Pons (tissue), 1 donor: Measurements from ENCODE around the gene NF1.

Experiments used
- DNase-seq: peaks from one replicate; pipeline ENCODE4 v3.0.0-alpha.2; 2016; ENCODE audit warnings: low spot score

The NF1 gene

DNA sequence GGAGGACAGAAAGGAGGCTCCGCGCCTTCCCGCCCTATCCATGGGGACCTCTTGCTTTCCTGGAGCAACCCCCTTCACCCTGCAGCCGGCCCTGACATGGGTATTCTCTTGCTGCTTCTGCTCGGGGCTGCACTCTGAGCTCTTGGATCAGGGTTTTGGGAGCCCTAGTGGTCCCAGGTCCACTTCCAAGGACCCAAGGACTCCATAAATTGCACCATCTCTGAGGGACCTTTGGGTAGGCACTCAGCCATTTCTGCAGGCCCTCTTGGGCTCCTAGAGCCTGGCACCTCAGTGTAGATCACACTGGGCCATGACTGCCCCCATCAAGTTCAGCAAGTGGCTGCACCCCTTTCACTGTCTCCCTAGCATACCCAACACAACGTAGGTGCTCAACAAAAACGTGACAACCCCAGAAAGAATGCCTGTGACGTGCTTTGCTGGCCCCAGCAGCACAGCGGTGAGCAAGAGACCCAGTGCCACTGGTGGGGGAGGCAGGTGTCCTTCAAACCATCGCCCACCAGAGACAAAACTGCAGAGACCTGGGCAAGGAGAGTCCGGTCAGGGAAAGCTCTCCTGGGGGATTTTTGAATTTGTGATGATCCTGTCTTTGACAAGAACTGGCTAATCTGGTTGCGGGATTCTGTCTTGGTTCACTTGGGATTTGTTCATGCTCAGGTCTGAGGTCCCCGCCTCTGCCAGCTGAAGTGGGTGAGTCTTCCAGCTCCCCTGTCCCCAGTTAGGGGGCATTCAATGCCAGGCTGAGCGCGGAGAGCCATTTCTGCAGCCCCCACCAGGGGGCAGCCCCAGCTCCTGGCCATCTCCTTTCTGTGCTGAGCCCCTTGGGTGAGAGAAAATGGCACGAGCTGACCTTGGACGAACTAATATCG, 294.2 kb downstream of the NF1 start:
- no peak for DNase-seq

DNA sequence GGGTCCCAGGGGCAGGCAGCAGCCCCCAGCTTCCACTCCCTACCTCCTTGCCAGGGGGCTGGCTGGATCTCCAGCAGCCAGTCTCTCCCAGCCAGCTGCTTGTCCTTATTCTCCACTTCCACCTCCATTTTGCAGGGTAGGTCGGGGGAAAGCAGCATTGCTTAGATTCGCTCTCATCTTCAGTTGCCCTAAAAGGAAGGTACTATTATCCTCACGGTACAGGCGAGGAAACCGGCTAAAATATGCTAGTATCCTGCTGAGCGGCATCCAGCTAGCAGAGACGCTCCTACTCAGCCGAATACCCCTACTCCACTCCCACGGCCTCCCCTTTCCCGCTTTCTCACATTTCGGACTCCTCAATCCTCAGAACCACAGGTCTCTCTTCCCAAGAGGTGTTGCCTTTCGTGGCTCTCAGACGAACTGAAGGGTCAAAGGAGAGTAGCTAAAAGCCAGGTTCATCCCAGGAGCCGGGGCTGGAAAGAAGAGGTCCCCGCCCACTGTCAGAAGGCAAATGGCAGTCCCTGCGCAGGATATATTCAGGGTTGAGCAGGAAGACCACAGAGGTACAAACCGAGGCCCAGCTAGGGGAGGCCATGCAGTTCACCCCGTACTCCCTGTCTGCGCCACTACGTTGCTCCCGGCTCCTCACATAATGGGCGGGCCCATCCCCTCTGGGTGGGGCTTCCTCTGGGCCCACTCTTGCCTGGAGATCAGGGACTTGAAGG, 295.0 kb downstream of the NF1 start:
- DNase-seq, result no peak

DNA sequence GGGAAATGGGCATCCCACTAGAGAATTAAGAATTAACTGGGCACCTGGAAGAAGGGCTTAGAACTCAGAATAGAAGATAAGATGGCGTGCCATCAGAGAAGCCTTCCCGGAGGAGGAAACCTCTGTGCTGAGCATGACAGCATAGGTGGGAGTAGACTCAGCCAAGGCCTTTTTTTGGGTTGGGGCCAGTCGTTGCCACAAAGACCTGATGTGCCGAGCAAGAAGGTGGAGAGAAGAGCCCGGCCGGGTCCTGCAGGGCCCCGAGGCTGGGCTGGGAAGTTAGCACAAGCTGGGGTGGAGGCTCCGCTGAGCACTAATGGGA, 295.6 kb downstream of the NF1 start:
- DNase-seq, result no peak

DNA sequence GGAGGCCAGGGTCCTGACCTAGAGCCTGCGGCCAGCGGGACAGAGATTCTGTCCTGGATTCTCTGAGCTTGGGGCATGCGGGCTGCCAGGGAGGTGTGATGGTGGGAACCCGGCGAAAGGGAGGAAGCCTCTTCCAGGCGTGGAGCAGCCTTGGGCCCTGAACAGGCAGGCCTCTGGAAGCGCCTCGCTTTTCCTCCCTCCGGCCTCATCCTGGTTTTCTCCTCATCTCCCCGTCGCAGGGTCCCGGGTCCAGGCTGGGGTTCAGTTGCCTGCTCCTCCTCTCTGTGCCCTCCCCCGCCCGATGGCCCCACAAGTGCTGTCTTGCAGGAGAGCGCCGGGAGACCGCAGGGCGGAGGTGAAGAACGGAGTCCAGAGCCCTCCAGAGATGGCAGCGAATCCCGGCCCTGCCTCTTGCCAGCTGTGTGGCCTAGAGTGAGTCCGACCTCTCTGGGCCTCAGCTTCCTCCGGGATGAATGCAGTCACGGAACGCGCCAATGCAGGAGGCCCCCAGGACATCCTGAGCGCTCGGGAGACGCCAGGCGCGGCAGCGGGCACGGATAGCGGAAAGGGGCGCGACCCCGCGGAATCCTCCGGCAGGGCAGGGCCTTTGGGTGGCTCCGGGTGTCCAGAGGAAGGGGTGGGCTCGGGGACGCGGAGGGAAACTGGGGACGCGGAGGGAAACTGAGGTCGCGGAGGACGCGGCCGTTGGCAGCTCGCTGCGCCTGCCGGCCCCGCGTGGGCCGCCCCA, 296.1 kb downstream of the NF1 start:
- no peak for DNase-seq

DNA sequence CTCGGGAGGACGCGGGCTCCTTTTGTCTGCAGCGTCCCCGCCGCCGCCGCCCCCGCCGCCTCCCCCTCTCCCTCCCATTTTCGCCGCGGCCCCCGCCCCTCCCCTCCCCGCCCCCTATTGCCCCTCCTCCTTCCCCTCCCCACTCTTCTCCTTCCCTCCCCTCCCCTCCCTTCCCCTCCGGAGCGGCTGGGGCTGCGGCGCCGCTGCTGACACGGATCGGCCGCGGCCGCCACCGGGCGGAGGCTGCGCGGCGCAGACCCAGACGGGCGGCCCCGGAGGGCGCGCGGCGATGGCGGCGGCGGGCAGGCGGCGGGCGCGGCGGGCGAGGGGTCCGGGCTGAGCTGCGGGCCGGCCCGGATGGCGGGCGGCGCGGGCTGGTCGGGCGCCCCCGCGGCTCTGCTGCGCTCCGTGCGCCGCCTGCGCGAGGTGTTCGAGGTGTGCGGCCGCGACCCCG, 296.7 kb downstream of the NF1 start, which contains the start of gene RAB11FIP4:
Gene RAB11FIP4, plus strand, starts transcription at position 180 of the 454 bp plus-strand sequence. Its CDS starts 178 bp downstream, at position 358.
- no peak for DNase-seq

DNA sequence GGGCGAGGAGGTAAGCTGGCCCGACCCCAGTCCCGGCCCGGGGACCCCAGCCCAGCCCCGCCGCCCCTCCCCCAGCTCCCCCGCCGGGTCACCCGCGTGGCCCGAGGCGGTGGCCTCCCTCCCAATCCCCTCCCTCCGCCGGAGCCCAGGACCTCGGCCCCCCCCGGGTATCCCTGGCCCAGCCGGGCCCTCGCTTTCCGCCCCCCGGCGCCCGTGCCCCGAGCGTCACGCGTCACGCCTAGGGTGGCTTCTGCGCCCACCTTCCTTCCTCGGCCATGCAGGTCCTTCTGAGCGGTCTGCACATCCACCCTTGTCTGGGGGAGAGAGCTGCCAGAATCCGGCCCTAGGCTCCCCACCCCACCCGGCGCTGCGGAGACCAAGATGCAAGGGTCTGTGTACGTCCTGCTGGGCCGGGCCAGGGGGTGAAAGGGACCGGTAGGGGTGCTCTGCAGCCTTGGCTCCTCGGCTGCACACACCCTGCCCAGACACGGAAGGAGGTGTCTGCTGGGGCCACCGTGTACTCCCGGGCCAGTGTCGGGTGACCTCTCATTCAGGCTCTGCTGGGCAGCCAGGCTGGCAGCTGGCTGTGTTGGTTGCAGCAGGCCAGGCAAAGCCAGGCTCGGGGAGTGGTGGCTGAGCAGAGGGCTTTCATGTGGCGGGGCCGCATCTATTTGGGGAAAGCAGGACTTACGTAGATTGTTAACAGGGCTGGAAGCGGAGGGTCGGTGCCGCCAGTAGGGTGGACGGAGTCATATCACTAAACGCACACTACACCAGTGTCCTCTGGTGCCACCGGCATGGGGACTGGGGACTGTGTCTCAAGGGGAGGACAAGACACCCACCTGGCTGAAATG, 297.5 kb downstream of the NF1 start:
- DNase-seq, result no peak

DNA sequence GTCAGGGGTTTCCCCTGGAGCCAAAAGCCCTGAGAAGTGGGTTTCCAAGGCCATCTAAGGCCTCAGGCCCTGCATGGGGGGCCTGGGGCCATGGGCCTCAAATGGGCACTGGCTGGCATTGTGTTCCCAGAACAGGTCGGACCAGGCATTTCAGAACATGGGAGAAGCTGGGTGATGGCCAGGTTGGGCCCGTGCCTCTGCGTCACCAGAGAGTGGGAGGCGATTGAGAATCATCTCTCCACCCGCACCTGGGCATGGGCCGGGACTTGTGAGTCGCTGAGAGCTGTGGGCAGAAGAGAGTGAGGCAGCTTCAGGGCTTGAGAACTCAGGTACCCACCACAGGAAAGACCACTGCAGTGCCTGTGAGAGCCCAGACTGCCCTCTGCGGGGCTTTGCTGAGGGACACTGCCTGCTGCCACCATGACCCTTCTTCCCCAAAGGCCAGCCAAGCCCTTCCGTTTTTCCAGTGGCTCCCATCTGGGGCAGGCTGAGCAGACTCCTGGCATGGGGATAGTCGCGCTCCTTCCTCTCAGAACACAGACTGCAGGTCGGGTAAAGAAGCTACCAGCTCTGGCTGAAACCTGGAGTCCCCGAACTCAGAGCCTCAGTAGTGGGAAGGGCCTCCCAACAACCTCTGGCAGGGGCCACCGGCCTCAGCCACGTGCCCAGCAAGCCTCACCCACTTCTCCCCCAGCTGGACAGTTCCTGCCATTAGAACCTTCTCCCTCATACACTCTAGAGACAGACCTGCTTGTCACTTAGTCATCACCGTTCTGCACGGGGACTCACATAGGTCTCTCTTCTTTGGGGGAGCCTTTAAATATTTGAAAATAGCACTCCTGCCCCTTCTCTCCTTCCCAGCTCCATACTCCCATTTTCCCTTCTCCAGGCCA, 298.3 kb downstream of the NF1 start:
- DNase-seq, result no peak

DNA sequence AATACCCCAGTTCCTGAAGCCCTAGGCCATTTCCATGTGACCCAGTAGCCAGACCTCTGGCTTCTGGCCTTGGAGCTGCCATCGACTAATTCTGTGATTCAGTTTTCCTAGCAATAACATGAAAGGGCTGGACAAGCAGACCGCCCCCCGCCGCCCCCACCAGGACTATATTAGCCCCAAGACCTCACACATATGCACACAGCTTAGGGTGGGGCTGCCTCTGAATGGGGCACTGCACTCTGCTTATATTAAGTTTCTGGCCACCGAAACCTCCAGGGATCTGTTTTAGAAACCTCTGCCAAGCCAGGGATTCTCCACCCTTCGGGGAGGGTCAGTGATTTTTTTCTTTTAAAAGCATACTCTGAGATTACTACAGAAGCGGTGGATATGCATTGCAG, 299.0 kb downstream of the NF1 start:
- DNase-seq, result no peak

DNA sequence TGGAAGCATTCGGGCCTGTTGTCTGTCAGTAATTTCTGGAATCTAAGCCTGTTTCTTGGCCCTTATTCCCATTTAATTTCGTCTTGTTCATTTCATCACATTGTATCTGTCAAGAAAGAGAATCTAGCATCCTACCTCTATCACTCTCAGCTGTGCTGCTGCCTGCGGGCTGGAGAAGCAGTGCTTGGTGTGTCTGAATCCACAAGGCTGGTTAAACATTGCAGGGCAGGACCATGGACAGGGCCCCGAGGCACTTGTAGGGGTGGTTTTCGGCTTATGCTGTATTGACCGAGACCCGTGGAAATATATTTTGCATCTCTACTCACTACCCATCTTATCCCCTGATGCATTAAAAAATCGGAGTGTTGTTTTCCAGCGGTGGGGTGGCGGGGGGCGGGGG, 299.8 kb downstream of the NF1 start:
- peak; percentile 78 for DNase-seq

DNA sequence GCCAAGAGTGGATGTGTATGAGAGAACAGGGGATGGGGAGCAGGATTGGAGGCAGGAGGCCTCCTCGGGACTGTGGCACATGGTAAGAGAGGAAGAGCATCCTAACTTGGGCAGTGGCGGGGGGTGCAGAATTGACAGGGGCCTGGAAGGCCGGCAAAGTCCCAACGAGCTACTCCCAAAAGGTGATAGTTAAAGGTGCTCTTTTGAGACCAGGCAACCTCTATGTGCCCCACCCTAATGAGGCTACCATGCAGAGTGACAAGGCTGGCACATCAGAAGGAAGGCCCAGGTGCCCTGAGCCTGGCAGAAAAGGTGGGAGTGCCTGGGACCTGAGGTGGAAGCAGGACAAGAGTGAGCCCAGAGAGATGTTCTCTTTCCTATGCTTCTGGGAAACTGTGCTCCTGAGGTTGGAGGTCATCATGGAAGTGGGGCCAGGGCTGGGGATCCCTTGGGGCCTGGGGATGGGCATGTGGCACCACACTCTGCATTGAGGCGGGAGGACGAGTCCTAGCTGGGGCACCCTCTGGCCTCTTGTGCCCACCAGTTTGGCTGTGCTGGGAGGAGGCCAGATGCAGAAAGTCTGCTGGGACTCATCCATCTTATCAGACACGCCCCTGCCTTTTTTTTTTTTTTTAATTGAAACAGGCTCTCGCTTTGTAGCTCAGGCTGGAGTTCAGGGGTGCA, 302.6 kb downstream of the NF1 start:
- no peak for DNase-seq

DNA sequence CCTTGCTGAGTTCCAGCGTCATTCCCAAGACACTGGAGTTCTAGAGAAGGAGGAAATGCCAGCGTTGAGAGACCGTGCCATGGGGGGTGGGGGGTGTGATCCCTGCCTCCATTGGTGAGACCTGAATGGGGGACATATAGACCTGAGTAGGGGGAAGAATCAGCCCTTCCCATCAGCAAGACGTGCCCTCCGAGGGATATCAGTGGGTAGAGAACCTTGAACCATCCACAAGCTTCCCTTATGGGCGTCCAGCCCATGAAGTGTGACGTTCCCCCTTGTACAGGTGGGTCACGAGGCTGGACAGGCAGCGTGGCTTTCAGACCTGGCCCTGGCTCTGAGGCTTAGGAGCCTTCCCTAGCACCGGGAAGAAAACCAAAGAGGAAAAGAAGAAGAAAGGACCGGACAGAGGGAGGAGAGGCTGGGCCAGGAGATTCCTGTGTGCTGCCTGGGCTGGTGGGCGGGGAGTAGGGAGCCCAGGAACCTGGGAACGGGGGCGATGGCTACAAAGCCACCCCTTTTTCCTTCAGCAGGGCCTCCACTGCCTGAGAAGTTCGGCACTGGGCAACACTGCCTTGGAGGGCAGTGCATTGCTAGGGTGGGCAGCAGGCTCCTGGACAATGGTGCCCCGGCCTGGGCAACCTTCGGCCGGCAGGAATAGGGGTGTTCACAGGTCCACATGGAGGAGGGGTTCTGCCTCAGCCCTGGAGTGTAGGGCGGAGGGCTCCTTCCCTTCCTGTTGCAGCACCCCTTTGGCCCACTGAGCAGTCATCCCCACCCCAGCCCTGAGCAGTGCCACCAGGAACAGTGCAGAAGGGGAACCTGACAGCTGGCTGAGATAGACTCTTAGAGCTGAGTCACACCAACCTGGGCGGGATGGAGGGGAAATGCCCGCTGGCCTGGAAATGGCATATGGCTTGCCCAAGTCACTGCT, 303.9 kb downstream of the NF1 start:
- no peak for DNase-seq

DNA sequence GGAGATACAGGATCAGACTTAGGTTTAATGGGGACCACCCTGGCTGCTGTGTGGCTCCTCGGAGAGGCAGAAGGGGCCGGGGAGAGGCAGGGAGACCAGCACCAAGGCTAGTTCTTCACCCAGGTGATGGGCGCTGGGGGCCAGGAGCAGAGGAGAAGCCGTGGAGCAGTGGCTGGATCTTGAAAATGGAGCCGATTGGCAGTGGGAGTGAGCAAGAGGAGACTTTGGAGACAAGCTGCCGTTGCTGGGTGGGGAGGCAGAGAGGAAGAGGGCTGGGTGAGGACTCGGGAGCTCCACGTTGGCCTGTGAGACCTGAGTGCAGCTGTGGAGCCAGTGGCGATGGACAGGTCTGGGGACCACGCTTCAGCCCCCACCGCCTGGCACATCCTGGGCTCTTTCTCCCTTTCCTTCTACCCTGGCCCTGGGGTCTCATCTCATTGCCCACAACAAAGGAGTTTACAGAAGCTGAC, 305.7 kb downstream of the NF1 start:
- no peak for DNase-seq

DNA sequence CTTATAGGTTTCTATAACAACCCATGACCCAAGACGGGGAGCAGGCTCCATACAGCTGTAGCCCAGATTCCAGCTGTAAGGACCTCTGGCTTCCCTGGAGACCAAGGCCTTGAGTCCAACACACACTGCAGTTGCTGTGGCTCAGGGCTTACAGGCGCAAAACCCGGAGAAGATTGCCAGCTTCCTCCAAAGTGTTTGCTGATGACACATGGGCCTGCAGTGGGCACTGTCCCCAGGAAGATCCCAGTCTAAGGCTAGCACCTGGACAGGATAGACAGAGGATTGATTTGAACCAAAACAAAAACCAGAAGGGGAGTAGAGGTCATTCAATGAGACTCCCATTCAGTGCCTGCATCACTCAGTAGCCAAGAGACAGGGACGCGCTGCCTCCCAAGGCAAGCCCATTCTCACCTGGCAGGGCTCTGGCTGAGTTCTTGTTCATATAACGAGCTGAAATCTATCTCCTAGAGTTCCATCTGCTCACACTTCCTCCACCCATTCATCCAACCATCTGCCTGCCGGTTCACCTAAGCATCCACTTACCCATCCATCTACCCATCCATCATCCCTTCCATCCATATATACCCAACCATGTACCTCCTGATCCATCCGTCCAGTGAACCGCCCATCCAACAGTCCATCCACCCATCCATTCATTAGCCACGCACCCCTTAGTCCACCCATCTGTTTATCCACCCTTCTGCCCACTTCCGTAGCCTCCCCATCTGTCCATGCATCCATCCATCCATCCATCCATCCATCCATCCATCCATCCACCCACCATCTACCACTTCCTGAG, 306.9 kb downstream of the NF1 start:
- DNase-seq, result no peak

DNA sequence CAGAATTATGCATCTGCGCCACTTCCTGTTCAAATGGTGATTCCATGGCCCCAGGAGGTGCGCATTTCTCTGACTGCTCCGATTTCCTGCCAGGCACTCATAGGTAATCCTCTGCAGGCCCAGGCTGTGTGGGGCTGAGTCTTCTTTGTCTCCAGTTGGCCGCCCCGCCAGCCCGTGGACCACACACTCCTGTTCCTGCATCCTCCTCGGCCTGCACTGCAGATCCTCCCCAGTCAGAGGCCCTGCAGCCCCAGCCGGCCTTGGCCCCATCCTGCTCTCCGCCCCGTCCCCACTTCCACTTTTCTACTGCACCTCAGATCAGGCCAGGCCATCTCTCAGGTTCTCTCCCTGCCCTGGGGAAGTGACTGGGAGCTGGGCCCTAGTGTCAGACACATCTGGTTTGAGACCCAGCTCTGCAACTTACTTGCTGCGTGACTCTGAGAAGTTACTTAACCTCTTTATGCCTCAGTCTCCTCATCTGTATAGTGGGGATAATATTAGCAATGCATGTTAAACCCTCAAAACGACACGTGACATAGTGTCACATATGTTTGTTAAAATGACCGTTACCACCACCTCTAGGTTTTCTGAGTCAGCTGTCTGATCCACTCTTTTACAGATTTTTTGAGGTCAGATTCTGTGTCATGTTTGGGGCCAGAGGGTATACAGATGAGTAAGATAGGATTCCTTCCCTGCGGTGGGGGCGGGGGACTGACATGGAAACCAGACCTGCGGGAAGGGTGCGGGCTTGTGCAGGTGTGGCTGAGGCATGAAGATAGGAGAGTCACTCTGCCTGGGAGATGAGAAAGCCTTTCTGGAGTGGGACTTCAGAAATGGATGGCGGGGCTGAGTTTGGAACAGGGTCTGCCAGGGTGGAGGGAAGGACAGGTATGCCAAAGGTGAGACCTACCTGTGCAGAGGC, 309.5 kb downstream of the NF1 start:
- no peak for DNase-seq

DNA sequence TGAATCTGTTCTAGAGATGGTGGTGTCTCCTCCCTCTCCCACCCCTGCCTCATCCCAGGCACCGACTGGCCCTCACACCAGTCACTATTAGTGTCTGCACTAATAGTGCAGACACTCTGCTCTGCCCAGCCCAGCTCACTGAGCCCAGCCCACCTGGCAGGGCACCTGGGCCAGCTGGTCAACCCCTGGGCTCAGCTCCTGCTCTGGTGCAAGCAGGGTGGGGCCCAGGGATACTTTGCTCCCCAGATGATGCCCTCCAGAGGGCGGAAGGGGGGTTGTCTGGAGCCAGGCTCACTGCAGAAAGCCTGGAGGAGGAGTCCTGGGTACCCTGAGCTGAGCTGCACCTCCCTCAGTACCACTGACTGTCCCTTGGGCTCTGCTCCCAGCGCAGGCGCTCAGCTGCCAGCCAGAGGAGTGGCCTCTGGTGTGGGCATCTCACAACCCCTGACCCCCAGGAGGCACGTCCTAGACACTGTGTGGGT, 311.2 kb downstream of the NF1 start:
- no peak for DNase-seq

DNA sequence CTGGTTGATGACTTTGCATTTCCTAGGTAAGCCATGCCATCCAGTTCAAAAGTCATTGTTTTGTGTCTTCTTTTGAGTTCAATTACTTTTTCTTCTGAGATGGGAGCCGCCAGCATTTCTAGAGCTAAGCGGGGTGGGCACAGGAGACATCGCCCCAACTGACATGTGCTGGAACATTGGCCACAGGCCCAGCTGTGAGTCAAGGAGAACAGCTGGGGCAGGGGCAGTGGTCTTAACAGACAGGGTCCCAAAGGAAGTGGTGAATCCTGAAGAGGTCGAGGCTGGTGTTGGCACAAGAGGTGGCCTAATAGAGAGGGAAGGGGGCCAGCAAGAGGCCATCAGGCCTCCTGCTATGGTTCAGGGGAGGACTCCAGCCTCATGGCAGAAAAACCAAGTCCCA, 313.8 kb downstream of the NF1 start:
- no peak for DNase-seq
